Large intestine (tissue), 3 donors: Measurements from ENCODE around the gene AUTS2. TPM values are rescaled to one million over a fixed set of nuclear protein-coding genes. Genes with fewer than 3 reads are reported as not detected.

Experiments used
- DNase-seq, 2 donors: peaks; one replicate each; pipeline versions ENCODE4 v3.0.0 to v3.0.0-alpha.2; 2013
- H3K27ac ChIP-seq: one replicate; pipeline ENCODE4 v1.5.1; 2013; ENCODE audit warnings: low read length
- H3K27me3 ChIP-seq: 2 replicates; pipeline ENCODE4 v1.6.1; 2013; ENCODE audit warnings: low read length; ENCODE audit not compliant: control insufficient read depth, insufficient read depth
- H3K36me3 ChIP-seq: 2 replicates; pipeline ENCODE4 v1.6.1; 2013; ENCODE audit warnings: low read length; ENCODE audit not compliant: control insufficient read depth, insufficient read depth
- H3K4me1 ChIP-seq: one replicate; pipeline ENCODE4 v1.6.1; 2013; ENCODE audit warnings: low read length; ENCODE audit not compliant: control insufficient read depth, insufficient read depth
- H3K4me3 ChIP-seq: one replicate; pipeline ENCODE4 v1.5.1; 2013; ENCODE audit warnings: low read length
- H3K9me3 ChIP-seq: one replicate; pipeline ENCODE4 v1.6.1; 2013; ENCODE audit warnings: mild to moderate bottlenecking, low read depth, low read length, moderate library complexity; ENCODE audit not compliant: control insufficient read depth
- WGBS: methylation state at CpG from one replicate; pipeline ENCODE4 v1.1.5; 2013; ENCODE audit warnings: low lambda C conversion rate; ENCODE audit not compliant: insufficient coverage; 5-methylcytosine and 5-hydroxymethylcytosine counted together
- polyA plus RNA-seq: library from polyadenylated mRNA; unstranded; fragments of 120-200 nt; gene quantifications from one replicate; pipeline ENCODE4 v1.2.1, GENCODE V29; 2013

AUTS2 gene
- polyA plus RNA-seq, 1 donor, result 51.3 TPM

- Histone ChIP-seq H3K27ac (no peak overlapping the region), H3K27me3 (no peaks in the 10 kb centered on the region), H3K4me1 (no peaks in the 10 kb centered on the region), H3K4me3 (no peak overlapping the region), H3K36me3 (no peaks in the 10 kb centered on the region), H3K9me3 (no peaks in the 10 kb centered on the region)
- peak; percentile 23 to 35 for DNase-seq
- WGBS, result 83% methylated on average over 1 of the region's 1 CpG
Observed at GRCh38 chr7:70215491-70215890, 617.2 kb downstream of the AUTS2 start.

- WGBS, result no CpG with 5 or more reads among the region's 3 CpGs
- Histone ChIP-seq H3K27me3 (no peaks in the 10 kb centered on the region), H3K27ac (no peak overlapping the region), H3K9me3 (no peaks in the 10 kb centered on the region), H3K4me3 (no peak overlapping the region), H3K36me3 (no peaks in the 10 kb centered on the region), H3K4me1 (no peaks in the 10 kb centered on the region)
- DNase-seq, result no peak
Observed at GRCh38 chr7:70217571-70217970, 619.3 kb downstream of the AUTS2 start.

GRCh38 chr7:70218006-70218405, 619.7 kb downstream of the AUTS2 start:
- no peak overlapping the region for H3K27ac ChIP-seq
- DNase-seq, result no peak
- no peak overlapping the region for H3K4me3 ChIP-seq
- no peaks in the 10 kb centered on the region for H3K9me3 ChIP-seq
- H3K36me3 ChIP-seq, result no peaks in the 10 kb centered on the region
- no CpG with 5 or more reads among the region's 3 CpGs for WGBS
- H3K27me3 ChIP-seq, result no peaks in the 10 kb centered on the region
- no peaks in the 10 kb centered on the region for H3K4me1 ChIP-seq

GRCh38 chr7:70219061-70219460, 620.8 kb downstream of the AUTS2 start:
- Histone ChIP-seq H3K4me1 (no peaks in the 10 kb centered on the region), H3K27ac (no peak overlapping the region), H3K36me3 (no peaks in the 10 kb centered on the region), H3K4me3 (no peak overlapping the region), H3K9me3 (no peaks in the 10 kb centered on the region), H3K27me3 (no peaks in the 10 kb centered on the region)
- DNase-seq, result no peak
- WGBS, result 100% methylated on average over 4 of the region's 4 CpGs

GRCh38 chr7:70229242-70229641, 631.0 kb downstream of the AUTS2 start:
- no peaks in the 10 kb centered on the region for H3K27me3 ChIP-seq
- H3K4me3 ChIP-seq, result no peak overlapping the region
- no peaks in the 10 kb centered on the region for H3K36me3 ChIP-seq
- no peak overlapping the region for H3K27ac ChIP-seq
- no peaks in the 10 kb centered on the region for H3K4me1 ChIP-seq
- no peak for DNase-seq
- peaks cover 11% of the 10 kb centered on the region for H3K9me3 ChIP-seq

GRCh38 chr7:70230761-70231160, 632.5 kb downstream of the AUTS2 start:
- Histone ChIP-seq H3K4me3 (no peak overlapping the region), H3K4me1 (no peaks in the 10 kb centered on the region), H3K27ac (no peak overlapping the region), H3K9me3 (peaks cover 11% of the 10 kb centered on the region), H3K36me3 (no peaks in the 10 kb centered on the region), H3K27me3 (no peaks in the 10 kb centered on the region)
- WGBS, result 100% methylated on average over 1 of the region's 3 CpGs
- DNase-seq, result no peak

GRCh38 chr7:70233776-70234175, 635.5 kb downstream of the AUTS2 start:
- no peaks in the 10 kb centered on the region for H3K36me3 ChIP-seq
- peak; percentile 29 to 67 for DNase-seq
- 100% methylated on average over 1 of the region's 5 CpGs for WGBS
- no peaks in the 10 kb centered on the region for H3K27me3 ChIP-seq
- H3K4me1 ChIP-seq, result no peaks in the 10 kb centered on the region
- H3K9me3 ChIP-seq, result peaks cover 7% of the 10 kb centered on the region
- H3K4me3 ChIP-seq, result no peak overlapping the region
- no peak overlapping the region for H3K27ac ChIP-seq

- H3K4me3 ChIP-seq, result no peak overlapping the region
- WGBS, result no CpG with 5 or more reads among the region's 1 CpG
- DNase-seq, result no peak
- no peaks in the 10 kb centered on the region for H3K9me3 ChIP-seq
- no peak overlapping the region for H3K27ac ChIP-seq
- H3K4me1 ChIP-seq, result no peaks in the 10 kb centered on the region
- no peaks in the 10 kb centered on the region for H3K36me3 ChIP-seq
- H3K27me3 ChIP-seq, result no peaks in the 10 kb centered on the region
Observed at GRCh38 chr7:70237256-70237655, 639.0 kb downstream of the AUTS2 start.

- 83% methylated on average over 2 of the region's 9 CpGs for WGBS
- Histone ChIP-seq H3K27ac (no peak overlapping the region), H3K4me1 (no peaks in the 10 kb centered on the region), H3K27me3 (no peaks in the 10 kb centered on the region), H3K9me3 (no peaks in the 10 kb centered on the region), H3K36me3 (no peaks in the 10 kb centered on the region), H3K4me3 (no peak overlapping the region)
- no peak for DNase-seq
Observed at GRCh38 chr7:70237831-70238575, 639.7 kb downstream of the AUTS2 start.

- no peak for DNase-seq
- no peak overlapping the region for H3K27ac ChIP-seq
- WGBS, result 100% methylated on average over 1 of the region's 3 CpGs
- H3K9me3 ChIP-seq, result no peaks in the 10 kb centered on the region
- H3K27me3 ChIP-seq, result no peaks in the 10 kb centered on the region
- no peaks in the 10 kb centered on the region for H3K4me1 ChIP-seq
- H3K4me3 ChIP-seq, result no peak overlapping the region
- no peaks in the 10 kb centered on the region for H3K36me3 ChIP-seq
Observed at GRCh38 chr7:70239918-70240317, 641.6 kb downstream of the AUTS2 start.

GRCh38 chr7:70240873-70241272, 642.6 kb downstream of the AUTS2 start:
- Histone ChIP-seq H3K4me1 (no peaks in the 10 kb centered on the region), H3K9me3 (no peaks in the 10 kb centered on the region), H3K27me3 (no peaks in the 10 kb centered on the region), H3K36me3 (no peaks in the 10 kb centered on the region), H3K27ac (no peak overlapping the region), H3K4me3 (no peak overlapping the region)
- WGBS, result 100% methylated on average over 1 of the region's 2 CpGs
- no peak for DNase-seq
